Right cardiac atrium (tissue), 5 donors: ENCODE data around the gene FAM131B. TPM values are rescaled to one million over a fixed set of nuclear protein-coding genes. Genes with fewer than 3 reads are reported as not detected.

ENCODE experiments used
- ATAC-seq, 2 donors: fragments of 200-7000 bp; cut with Tn5 transposase; one replicate each; pipeline versions ENCODE4 v1.8.0 to v1.9.1; 2020; ENCODE audit warnings: moderate library complexity in 2 of 2, mild to moderate bottlenecking in 1 of 2
- DNase-seq, 3 donors: peaks; one replicate each; pipeline ENCODE4 v3.0.0-alpha.2; 2020
- H3K27ac ChIP-seq: one replicate; pipeline ENCODE4 v1.5.1; 2013; ENCODE audit warnings: mild to moderate bottlenecking, low read length, control low read depth, moderate library complexity
- H3K27me3 ChIP-seq: one replicate; pipeline ENCODE4 v1.6.1; 2013; ENCODE audit not compliant: control insufficient read depth, insufficient read depth
- H3K4me1 ChIP-seq: one replicate; pipeline ENCODE4 v1.6.1; 2013; ENCODE audit warnings: low read length; ENCODE audit not compliant: control insufficient read depth, insufficient read depth
- H3K4me3 ChIP-seq: one replicate; pipeline ENCODE4 v1.5.1; 2013; ENCODE audit warnings: low read length, control low read depth
- H3K9me3 ChIP-seq: one replicate; pipeline ENCODE4 v1.6.1; 2013; ENCODE audit warnings: low read length; ENCODE audit not compliant: control insufficient read depth
- WGBS: extraction: QIAGEN DNeasy Blood & Tissue Kit; methylation state at CpG from one replicate; pipeline ENCODE4 v1.1.7; 2013; 5-methylcytosine and 5-hydroxymethylcytosine counted together
- intact Hi-C, 4 donors: fragments of 100-400 bp; cut with DNase I; formaldehyde crosslinking; loops; one replicate each; pipeline versions ENCODE4 v1.11.0 to v1.14.0; 2022 to 2023
- long read RNA-seq, 4 donors: library from polyadenylated mRNA; unstranded; transcript quantifications; one replicate each; pipeline ENCODE4 v2.0.0, GENCODE V29; 2020 to 2021
- polyA plus RNA-seq: library from polyadenylated mRNA; stranded (reverse); fragments of 200-250 nt; gene quantifications from one replicate; pipeline ENCODE4 v1.2.3, GENCODE V29; 2013
- total RNA-seq, 4 donors: library from RNA; stranded (reverse); fragmentation: NEBNext Ultra II Directional; extraction: Animal tissue kit (Norgen Biotek cat#: 25700); gene quantifications; one replicate each; pipeline ENCODE4 v1.2.1, GENCODE V29; 2021
- donor health status: healthy with polysubstance abuse.
- donor health status: DM: no; HTN: yes; CAD: no.
- donor health status: DM: no; HTN: no; CAD: no.
- donor health status: DM: no; HTN: yes; CAD: no; lungs with severe emphysema.
- donor health status: DM: yes; HTN: yes; CAD: no.

FAM131B gene
- total RNA-seq (under 1 TPM; 0.21 to 0.51 (median 0.39) TPM), polyA plus RNA-seq (0.27 TPM)
- long read RNA-seq, donor 1, full-length matches to known transcripts = 1 of 1 reads
- long read RNA-seq, donor 1, partial matches to known transcripts = 0 of 1 reads
- long read RNA-seq, donor 1, other reads (novel, unspliced or antisense) = 0 of 1 reads
- long read RNA-seq, donor 2 = 0 reads
- long read RNA-seq, donor 3, partial matches to known transcripts = 0 of 1 reads
- long read RNA-seq, donor 3, other reads (novel, unspliced or antisense) = 1 of 1 reads
- long read RNA-seq, donor 4 = 0 reads

- peak in 1 of 3 donors; percentile 66 for DNase-seq
- Histone ChIP-seq H3K4me1 (no peaks in the 10 kb centered on the region), H3K27me3 (no peaks in the 10 kb centered on the region), H3K27ac (no peak within 1 kb of the TSS), H3K4me3 (peak within 1 kb of the TSS; percentile 46), H3K9me3 (no peaks in the 10 kb centered on the region)
- intact Hi-C loops = no loop called here
- ATAC-seq = peak; percentile 48 to 50
- WGBS = under 1% methylated on average over 104 of the region's 112 CpGs
Observed at GRCh38 chr7:143362131-143363015, at the start of gene FAM131B. TSS of gene FAM131B (minus strand) at chr7:143362713. CDS start at chr7:143362603, 110 bp downstream.

DNA sequence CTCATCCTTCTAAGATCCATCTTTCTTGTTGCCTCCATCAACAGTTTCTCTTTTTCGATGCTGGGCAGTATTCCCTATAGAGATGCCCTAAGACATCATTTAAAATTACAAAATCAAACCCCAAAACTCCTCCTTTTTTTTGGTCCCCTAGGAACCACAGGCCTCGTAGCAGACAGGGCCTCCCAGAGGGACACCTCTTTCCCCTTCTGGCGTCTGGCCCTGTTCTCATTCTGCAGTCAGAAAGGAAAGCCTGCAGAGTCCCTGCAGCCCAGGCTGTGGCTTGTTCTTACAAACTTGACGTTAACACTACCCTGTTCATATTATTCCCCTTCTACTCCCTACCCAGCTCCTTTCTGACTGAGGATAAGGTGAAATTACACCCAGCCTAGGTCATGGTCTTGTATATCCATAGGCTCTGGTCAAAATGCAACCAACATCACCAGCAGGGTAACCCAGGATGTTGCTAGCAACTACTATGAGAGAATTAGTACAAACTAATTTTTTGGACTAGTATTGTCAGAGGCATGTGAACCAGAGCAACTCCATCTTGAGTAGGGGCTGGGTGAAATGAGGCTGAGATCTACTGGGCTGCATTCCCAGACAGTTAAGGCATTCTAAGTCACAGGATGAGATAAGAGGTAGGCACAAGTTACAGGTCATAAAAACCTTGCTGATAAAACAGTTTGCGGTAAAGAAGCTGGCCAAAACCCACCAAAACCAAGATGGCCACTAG, 49.6 kb upstream of the FAM131B start:
- intact Hi-C loops = loop anchor here in 2 of 4 donors (5.0 to 10.0 kb wide), 3 partner anchors 35 to 177 kb away; partner anchors contain the start of gene GSTK1 (in 1 of the 2)
- WGBS = 64% methylated on average over 5 of the region's 5 CpGs
- no peak for ATAC-seq
- no peaks in the 10 kb centered on the region for H3K4me1 ChIP-seq
- no peak for DNase-seq
- no peaks in the 10 kb centered on the region for H3K27me3 ChIP-seq
- H3K4me3 ChIP-seq = no peak overlapping the region
- H3K27ac ChIP-seq = no peak overlapping the region
- no peaks in the 10 kb centered on the region for H3K9me3 ChIP-seq

DNA sequence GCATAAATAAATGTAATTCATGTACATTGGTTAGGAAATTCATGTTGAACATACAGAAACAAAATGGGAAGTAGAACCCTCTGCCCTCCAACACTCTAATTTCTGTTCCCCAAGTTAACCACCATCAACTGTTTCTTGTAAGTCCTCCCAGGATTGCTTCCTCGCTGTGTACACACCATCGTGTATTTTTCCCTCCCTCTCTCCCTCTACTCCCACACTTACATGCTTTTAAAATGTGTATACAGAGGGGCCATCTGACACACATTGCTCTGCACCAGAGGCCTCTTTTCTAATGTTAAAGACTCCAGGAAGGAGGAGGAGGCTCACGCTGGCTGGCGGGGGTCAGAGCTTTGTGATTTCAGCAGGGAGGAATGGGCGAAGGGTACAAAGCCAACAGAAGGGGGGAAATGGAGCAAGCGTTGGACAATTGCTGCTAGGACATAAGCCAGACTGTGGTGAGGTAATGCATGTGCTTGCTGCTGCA, 48.0 kb upstream of the FAM131B start:
- Histone ChIP-seq H3K4me1 (no peaks in the 10 kb centered on the region), H3K27me3 (no peaks in the 10 kb centered on the region), H3K4me3 (no peak overlapping the region), H3K27ac (no peak overlapping the region), H3K9me3 (no peaks in the 10 kb centered on the region)
- WGBS = 28% methylated on average over 6 of the region's 6 CpGs
- DNase-seq = peak in 2 of 3 donors; percentile 55 to 71
- ATAC-seq = peak; percentile 67 to 70
- intact Hi-C loops = loop anchor here in 2 of 4 donors (5.0 to 10.0 kb wide), 3 partner anchors 33 to 176 kb away; partner anchors contain the start of gene GSTK1 (in 1 of the 2)

DNA sequence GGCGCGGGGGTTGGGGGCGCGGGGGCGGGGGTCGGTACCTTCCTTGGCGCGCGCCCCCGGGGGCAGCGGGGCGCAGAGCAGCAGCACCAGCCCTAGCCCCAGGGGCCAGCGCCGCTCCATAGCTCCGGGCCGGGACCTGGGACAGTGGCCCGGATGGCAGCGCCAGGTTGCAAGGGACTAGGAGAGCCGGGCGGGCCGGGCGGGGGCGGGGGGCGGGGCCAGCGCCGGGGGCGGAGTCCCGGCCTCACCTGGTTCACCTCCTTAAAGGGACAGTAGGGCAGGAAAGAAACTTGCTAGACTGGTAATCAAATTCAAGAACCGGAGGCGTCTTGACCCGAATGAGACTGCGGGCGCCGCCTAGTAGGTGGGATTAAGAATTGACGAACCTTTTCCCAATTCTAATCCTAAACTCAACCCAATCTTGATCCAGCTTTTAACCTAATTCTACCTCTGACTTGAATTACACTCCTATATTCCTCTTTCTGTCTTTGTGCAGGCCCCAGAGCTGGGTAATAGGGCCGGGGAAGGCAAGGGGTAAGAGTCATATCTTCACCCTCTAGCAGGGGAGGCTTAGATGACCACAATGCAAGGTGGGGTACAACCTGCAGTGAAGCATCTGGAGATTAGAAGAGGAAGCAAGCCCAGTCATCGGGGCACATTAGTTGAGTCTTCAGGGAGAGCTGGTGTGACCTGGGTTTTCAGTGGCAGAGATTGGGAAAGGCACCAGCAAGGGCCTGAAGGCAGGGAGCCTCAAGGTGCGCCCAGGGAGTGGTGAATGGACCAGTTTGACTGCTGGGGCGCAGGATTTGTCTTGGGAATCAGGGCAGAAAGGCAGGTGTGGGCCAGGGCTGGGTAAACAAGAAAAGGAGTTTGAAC, 46.4 kb upstream of the FAM131B start, which contains the start of gene EPHA1:
EPHA1 (minus strand) TSS at position 171 of the 876 bp plus-strand sequence; CDS start at position 120, 51 bp downstream.
- no peaks in the 10 kb centered on the region for H3K27me3 ChIP-seq
- H3K27ac ChIP-seq = no peak within 1 kb of the TSS
- peak in 1 of 3 donors; percentile 45 for DNase-seq
- H3K9me3 ChIP-seq = no peaks in the 10 kb centered on the region
- ATAC-seq = peak in 1 of 2 donors; percentile 38
- H3K4me3 ChIP-seq = peak within 1 kb of the TSS; percentile 21
- H3K4me1 ChIP-seq = peaks cover 2% of the 10 kb centered on the region
- intact Hi-C loops = loop anchor here in 1 of 4 donors (10.0 kb wide), 1 partner anchor 164 kb away; no protein-coding TSS in a partner anchor
- WGBS = 18% methylated on average over 39 of the region's 39 CpGs

DNA sequence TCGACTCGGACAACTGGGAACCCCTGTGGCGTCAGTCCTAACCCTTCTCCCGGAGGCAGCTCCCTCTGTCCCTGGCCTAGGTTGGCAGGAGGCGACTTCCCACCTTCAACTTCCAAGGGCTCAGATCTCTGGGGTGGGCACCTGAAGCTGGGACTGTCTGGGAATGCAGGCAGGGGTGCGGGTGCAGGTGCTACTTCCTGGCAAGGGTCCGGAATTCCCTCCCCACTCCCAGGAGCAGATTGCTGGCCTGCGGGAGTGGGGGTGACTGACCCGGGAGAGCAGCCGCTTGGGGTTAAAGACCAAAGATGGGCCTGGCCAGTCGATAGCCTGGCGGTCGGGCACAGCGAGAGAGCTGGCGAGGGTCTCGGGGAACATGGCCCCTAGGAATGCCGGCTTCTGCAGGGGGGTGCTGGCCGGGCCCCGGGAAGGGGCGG, 45.8 kb upstream of the FAM131B start:
- 41% methylated on average over 20 of the region's 20 CpGs for WGBS
- intact Hi-C loops = loop anchor here in 1 of 4 donors (10.0 kb wide), 1 partner anchor 163 kb away; no protein-coding TSS in a partner anchor
- H3K9me3 ChIP-seq = no peaks in the 10 kb centered on the region
- no peak overlapping the region for H3K27ac ChIP-seq
- peak in 1 of 2 donors; percentile 5 for ATAC-seq
- H3K4me1 ChIP-seq = peaks cover 2% of the 10 kb centered on the region
- no peaks in the 10 kb centered on the region for H3K27me3 ChIP-seq
- DNase-seq = peak in 1 of 3 donors; percentile 57
- H3K4me3 ChIP-seq = no peak overlapping the region

DNA sequence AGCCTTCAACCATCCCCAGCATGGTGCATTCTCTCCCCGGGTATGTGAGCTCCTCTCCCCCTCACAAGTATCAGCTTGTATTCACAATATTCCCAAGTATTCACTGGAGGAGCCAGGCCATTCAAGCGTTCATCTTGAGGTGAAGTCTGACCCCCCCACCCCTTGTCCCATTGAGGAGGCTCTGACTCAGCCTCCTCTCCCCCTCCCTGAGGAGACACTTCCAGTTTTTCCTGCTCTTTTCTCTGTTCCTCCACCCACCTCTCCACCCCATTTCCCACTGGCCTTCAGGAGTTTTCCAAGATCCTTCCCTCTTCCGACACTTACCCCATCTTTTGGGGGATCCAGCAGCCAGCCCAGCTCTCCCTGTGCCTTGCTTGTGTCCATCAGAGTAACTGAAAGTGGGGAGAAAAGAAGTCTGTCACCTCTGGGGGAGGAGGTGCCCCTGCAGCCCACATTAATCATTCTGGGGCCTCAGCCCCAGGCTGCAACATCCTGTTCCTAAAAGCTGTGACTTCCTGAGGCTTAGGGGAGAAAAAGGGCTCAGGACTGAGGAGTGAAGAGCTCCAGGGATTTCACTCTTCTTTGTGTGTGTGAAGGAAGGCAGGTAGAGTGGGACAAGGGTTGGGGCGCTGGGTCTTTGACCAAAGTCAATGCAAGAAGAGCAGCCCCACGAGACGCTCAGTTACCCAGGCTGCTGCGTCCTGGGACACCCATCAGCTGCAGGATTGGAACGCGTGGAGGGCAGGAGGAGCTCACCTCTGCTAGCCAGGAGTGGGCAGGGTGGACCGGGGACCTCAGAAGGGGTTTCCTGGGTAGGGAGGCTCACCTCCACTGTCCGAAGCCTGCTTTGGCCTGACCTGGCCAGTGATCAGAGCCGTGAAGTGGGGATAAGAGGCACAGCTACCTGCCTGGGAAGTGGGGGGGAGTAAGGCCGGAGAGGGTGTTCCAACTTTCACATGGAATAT, 45.1 kb upstream of the FAM131B start:
- no peaks in the 10 kb centered on the region for H3K27me3 ChIP-seq
- intact Hi-C loops = loop anchor here in 1 of 4 donors (10.0 kb wide), 1 partner anchor 163 kb away; no protein-coding TSS in a partner anchor
- peak in 1 of 3 donors; percentile 51 for DNase-seq
- H3K9me3 ChIP-seq = no peaks in the 10 kb centered on the region
- H3K4me3 ChIP-seq = no peak overlapping the region
- peaks cover 2% of the 10 kb centered on the region for H3K4me1 ChIP-seq
- 68% methylated on average over 13 of the region's 13 CpGs for WGBS
- ATAC-seq = peak in 1 of 2 donors; percentile 5
- no peak overlapping the region for H3K27ac ChIP-seq

DNA sequence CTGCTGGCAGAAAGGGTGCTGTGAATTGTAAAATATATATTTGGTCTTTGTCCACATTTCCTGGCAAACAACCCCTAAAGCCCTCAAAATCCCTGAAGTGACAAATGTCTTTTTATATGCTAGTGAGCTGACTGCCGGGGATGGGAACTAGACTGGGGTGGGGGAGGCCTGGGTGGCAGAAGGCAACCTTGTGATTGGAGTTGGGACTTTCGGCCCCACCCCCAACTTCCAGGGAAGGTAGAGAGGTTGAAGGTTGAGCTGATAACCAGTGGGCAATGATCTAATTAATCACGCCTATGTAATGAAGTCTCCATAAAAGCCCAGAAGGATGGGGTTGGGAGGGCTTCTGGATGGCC, 43.5 kb upstream of the FAM131B start:
- H3K9me3 ChIP-seq = no peaks in the 10 kb centered on the region
- H3K4me3 ChIP-seq = no peak overlapping the region
- no peak overlapping the region for H3K27ac ChIP-seq
- no peak for ATAC-seq
- 83% methylated on average over 3 of the region's 3 CpGs for WGBS
- no peaks in the 10 kb centered on the region for H3K27me3 ChIP-seq
- peaks cover 2% of the 10 kb centered on the region for H3K4me1 ChIP-seq
- no peak for DNase-seq
- intact Hi-C loops = loop anchor here in 1 of 4 donors (10.0 kb wide), 1 partner anchor 161 kb away; no protein-coding TSS in a partner anchor

DNA sequence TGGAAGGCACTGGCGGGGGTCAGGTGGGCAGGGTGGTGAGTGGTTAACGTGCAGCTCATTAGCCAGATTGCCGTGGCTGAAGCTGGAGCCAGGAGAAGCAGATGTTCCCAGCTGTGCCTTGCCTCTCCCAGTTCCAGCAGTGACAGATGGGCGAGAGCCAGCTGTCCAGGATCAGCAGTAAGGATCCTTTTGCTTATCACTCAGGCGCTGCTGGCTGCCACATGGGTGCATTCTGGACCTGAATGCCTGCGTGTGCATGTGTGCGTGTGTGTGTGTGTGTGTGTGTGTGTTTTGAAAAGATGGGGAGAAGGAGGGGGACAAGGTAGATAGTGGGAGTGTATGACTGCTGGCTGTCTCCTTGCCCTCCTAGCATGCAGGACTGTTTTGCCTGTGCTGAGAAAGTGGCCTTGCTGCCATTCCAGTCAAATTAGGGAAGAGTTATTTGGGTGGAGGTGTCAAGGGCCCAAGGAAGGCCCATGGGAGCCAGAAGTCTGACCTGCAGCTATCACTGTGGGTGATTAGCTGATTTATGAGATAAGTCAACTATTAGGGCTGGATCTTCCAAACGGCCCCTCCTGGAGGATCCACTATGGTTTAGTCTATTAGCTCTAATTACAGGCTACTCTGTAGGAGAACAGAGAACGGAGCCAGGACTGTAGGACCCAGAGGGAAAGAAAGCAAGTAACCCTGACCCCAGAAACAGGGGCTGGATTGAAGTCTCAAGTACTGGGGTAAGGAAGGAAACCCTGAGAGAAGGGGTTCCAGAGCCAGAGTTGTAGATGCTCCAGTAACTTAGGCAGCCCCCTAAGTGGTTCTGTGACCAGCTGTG, 42.9 kb upstream of the FAM131B start:
- DNase-seq (peak; percentile 77 to 93 (median 91)), ATAC-seq (peak; percentile 62 to 64)
- no peak overlapping the region for H3K27ac ChIP-seq
- peaks cover 2% of the 10 kb centered on the region for H3K4me1 ChIP-seq
- WGBS = 39% methylated on average over 9 of the region's 9 CpGs
- H3K27me3 ChIP-seq = no peaks in the 10 kb centered on the region
- no peaks in the 10 kb centered on the region for H3K9me3 ChIP-seq
- intact Hi-C loops = loop anchor here in 1 of 4 donors (10.0 kb wide), 1 partner anchor 161 kb away; no protein-coding TSS in a partner anchor
- no peak overlapping the region for H3K4me3 ChIP-seq
